Muscle layer of duodenum (tissue), 2 donors: ENCODE measurements around the gene GRIP1.

Experiments used
- H3K27ac ChIP-seq: one replicate; pipeline ENCODE4 v1.7.0; 2013; ENCODE audit warnings: mild to moderate bottlenecking, low read length
- H3K27me3 ChIP-seq: one replicate; pipeline ENCODE4 v1.7.0; 2013; ENCODE audit warnings: low read depth, mild to moderate bottlenecking, control low read depth, low read length
- H3K36me3 ChIP-seq, 2 donors: one replicate each; pipeline ENCODE4 v1.7.0; 2013; ENCODE audit warnings: low read length in 2 of 2, control low read depth in 1 of 2, mild to moderate bottlenecking in 1 of 2; ENCODE audit not compliant: insufficient read depth in 2 of 2, control insufficient read depth in 1 of 2
- H3K4me1 ChIP-seq, 2 donors: one replicate each; pipeline ENCODE4 v1.7.0; 2013; ENCODE audit warnings: low read length in 2 of 2, mild to moderate bottlenecking in 2 of 2, control low read depth in 1 of 2, moderate library complexity in 1 of 2; ENCODE audit not compliant: insufficient read depth in 2 of 2, control insufficient read depth in 1 of 2
- H3K4me3 ChIP-seq, 2 donors: one replicate each; pipeline ENCODE4 v1.7.0; 2013; ENCODE audit warnings: low read length in 2 of 2, low read depth in 1 of 2, mild to moderate bottlenecking in 1 of 2
- H3K9me3 ChIP-seq, 2 donors: one replicate each; pipeline ENCODE4 v1.7.0; 2013; ENCODE audit warnings: low read length in 2 of 2, control low read depth in 1 of 2, mild to moderate bottlenecking in 1 of 2; ENCODE audit not compliant: control insufficient read depth in 1 of 2
- donor health status: healthy.

Gene GRIP1

GRCh38 chr12:66341126-66341525, 337.8 kb downstream of the GRIP1 start:
- H3K4me3 ChIP-seq = no peak overlapping the region
- H3K4me1 ChIP-seq = no peaks in the 10 kb centered on the region
- peaks cover 7 to 15% of the 10 kb centered on the region in 2 donors for H3K9me3 ChIP-seq
- H3K36me3 ChIP-seq = peaks cover 8 to 48% of the 10 kb centered on the region in 2 donors
- no peak overlapping the region for H3K27ac ChIP-seq
- no peaks in the 10 kb centered on the region for H3K27me3 ChIP-seq

GRCh38 chr12:66340131-66340530, 338.7 kb downstream of the GRIP1 start:
- Histone ChIP-seq H3K36me3 (peaks cover 8 to 41% of the 10 kb centered on the region in 2 donors), H3K27ac (no peak overlapping the region), H3K4me1 (no peaks in the 10 kb centered on the region), H3K4me3 (no peak overlapping the region), H3K27me3 (no peaks in the 10 kb centered on the region), H3K9me3 (peaks cover 7 to 15% of the 10 kb centered on the region in 2 donors)

GRCh38 chr12:66337381-66338010, 341.4 kb downstream of the GRIP1 start:
- H3K4me1 ChIP-seq = no peaks in the 10 kb centered on the region
- no peak overlapping the region for H3K4me3 ChIP-seq
- peaks cover 8 to 36% of the 10 kb centered on the region in 2 donors for H3K36me3 ChIP-seq
- no peaks in the 10 kb centered on the region for H3K27me3 ChIP-seq
- no peak overlapping the region for H3K27ac ChIP-seq
- peaks cover 7 to 15% of the 10 kb centered on the region in 2 donors for H3K9me3 ChIP-seq

GRCh38 chr12:66335746-66336145, 343.1 kb downstream of the GRIP1 start:
- no peak overlapping the region for H3K27ac ChIP-seq
- H3K4me3 ChIP-seq = no peak overlapping the region
- no peaks in the 10 kb centered on the region for H3K27me3 ChIP-seq
- peaks cover 0 to 5% of the 10 kb centered on the region in 2 donors for H3K9me3 ChIP-seq
- no peaks in the 10 kb centered on the region for H3K4me1 ChIP-seq
- H3K36me3 ChIP-seq = peaks cover 16 to 35% of the 10 kb centered on the region in 2 donors

- H3K27ac ChIP-seq = no peak overlapping the region
- no peaks in the 10 kb centered on the region for H3K4me1 ChIP-seq
- H3K27me3 ChIP-seq = no peaks in the 10 kb centered on the region
- H3K9me3 ChIP-seq = no peaks in the 10 kb centered on the region
- no peak overlapping the region for H3K4me3 ChIP-seq
- peaks cover 12 to 14% of the 10 kb centered on the region in 2 donors for H3K36me3 ChIP-seq
Observed at GRCh38 chr12:66331814-66332213, 347.1 kb downstream of the GRIP1 start.

- Histone ChIP-seq H3K9me3 (no peaks in the 10 kb centered on the region), H3K4me3 (no peak overlapping the region), H3K27me3 (no peaks in the 10 kb centered on the region), H3K4me1 (no peaks in the 10 kb centered on the region), H3K36me3 (peaks cover 12 to 14% of the 10 kb centered on the region in 2 donors), H3K27ac (no peak overlapping the region)
Observed at GRCh38 chr12:66331016-66331415, 347.9 kb downstream of the GRIP1 start.

GRCh38 chr12:66329941-66330340, 348.9 kb downstream of the GRIP1 start:
- Histone ChIP-seq H3K27ac (no peak overlapping the region), H3K4me1 (no peaks in the 10 kb centered on the region), H3K27me3 (no peaks in the 10 kb centered on the region), H3K4me3 (no peak overlapping the region), H3K9me3 (no peaks in the 10 kb centered on the region), H3K36me3 (peaks cover 12 to 14% of the 10 kb centered on the region in 2 donors)

- Histone ChIP-seq H3K27me3 (no peaks in the 10 kb centered on the region), H3K9me3 (no peaks in the 10 kb centered on the region), H3K36me3 (peaks cover 5 to 12% of the 10 kb centered on the region in 2 donors), H3K4me3 (no peak overlapping the region), H3K27ac (no peak overlapping the region), H3K4me1 (no peaks in the 10 kb centered on the region)
Observed at GRCh38 chr12:66323017-66323416, 355.9 kb downstream of the GRIP1 start.

GRCh38 chr12:66321435-66321834, 357.4 kb downstream of the GRIP1 start:
- Histone ChIP-seq H3K27ac (no peak overlapping the region), H3K36me3 (peaks cover 10 to 18% of the 10 kb centered on the region in 2 donors)

GRCh38 chr12:66320996-66321395, 357.9 kb downstream of the GRIP1 start:
- peaks cover 10 to 18% of the 10 kb centered on the region in 2 donors for H3K36me3 ChIP-seq
- H3K27ac ChIP-seq = no peak overlapping the region
- no peak overlapping the region for H3K4me3 ChIP-seq
- no peaks in the 10 kb centered on the region for H3K9me3 ChIP-seq
- H3K27me3 ChIP-seq = no peaks in the 10 kb centered on the region
- H3K4me1 ChIP-seq = no peaks in the 10 kb centered on the region

More at GRCh38 chr12:66321435-66321834, 357.4 kb downstream of the GRIP1 start:
- Histone ChIP-seq H3K9me3 (no peaks in the 10 kb centered on the region), H3K27me3 (no peaks in the 10 kb centered on the region), H3K4me3 (no peak overlapping the region), H3K4me1 (no peaks in the 10 kb centered on the region)

GRCh38 chr12:66319266-66319954, 359.5 kb downstream of the GRIP1 start:
- no peaks in the 10 kb centered on the region for H3K9me3 ChIP-seq
- H3K36me3 ChIP-seq = peaks cover 10 to 18% of the 10 kb centered on the region in 2 donors
- H3K4me1 ChIP-seq = no peaks in the 10 kb centered on the region
- H3K27me3 ChIP-seq = no peaks in the 10 kb centered on the region
- no peak overlapping the region for H3K4me3 ChIP-seq
- no peak overlapping the region for H3K27ac ChIP-seq
